GM21526 (cell line): Measurements from ENCODE around the gene BRINP3.

ENCODE experiments used
- ATAC-seq: cut with Tn5 transposase; IDR thresholded peaks from one replicate; pipeline ENCODE4 v1.9.1; 2021; ENCODE audit warnings: moderate library complexity; ENCODE audit not compliant: unreplicated experiment, low FRiP score

Gene BRINP3

GRCh38 chr1:190328871-190329270 is 148.8 kb downstream of the BRINP3 start:
- ATAC-seq, result no peak

GRCh38 chr1:190328361-190328760 is 149.3 kb downstream of the BRINP3 start:
- no peak for ATAC-seq

GRCh38 chr1:190327271-190327670 is 150.4 kb downstream of the BRINP3 start:
- no peak for ATAC-seq

GRCh38 chr1:190323530-190323929 is 154.1 kb downstream of the BRINP3 start:
- no peak for ATAC-seq

DNA sequence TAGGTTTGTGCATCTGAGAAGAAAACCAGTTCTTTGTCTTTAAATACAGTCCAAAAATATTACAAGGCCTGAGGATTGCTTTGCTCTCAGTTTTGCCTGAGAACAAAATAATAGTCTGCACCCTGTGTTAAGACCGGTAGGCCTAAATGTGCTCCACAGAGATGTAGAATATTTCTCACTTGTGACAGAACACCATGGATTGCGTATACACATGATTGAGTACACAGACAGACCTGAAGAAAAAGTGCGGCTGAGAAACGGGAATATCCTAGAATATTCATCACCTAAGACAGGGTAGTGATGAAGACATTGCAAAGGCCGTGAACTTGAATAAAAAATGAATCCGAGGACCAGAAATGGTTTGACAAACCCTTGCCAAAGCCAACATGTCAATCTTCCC is 155.4 kb downstream of the BRINP3 start:
- ATAC-seq, result no peak

DNA sequence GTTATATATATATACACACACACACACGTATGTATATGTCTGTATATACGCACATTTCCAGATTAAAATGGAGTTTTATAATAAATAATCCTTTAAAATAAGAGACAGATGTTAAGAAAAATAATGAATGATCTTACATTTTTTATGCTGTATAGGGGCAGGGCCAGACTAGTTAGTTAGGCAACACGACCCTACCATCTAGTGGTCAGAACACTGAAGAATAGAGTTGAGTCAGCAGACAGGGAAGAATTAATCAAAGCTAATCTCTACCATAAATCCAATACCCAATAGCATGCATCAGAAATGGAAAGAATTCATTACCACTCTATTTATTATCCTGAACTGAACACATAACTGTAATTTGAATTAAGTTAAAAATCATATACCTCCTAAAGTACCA is 156.7 kb downstream of the BRINP3 start:
- no peak for ATAC-seq

GRCh38 chr1:190312763-190313162 is 164.9 kb downstream of the BRINP3 start:
- ATAC-seq, result no peak

- no peak for ATAC-seq
Measured at GRCh38 chr1:190303501-190303900, 174.2 kb downstream of the BRINP3 start.

DNA sequence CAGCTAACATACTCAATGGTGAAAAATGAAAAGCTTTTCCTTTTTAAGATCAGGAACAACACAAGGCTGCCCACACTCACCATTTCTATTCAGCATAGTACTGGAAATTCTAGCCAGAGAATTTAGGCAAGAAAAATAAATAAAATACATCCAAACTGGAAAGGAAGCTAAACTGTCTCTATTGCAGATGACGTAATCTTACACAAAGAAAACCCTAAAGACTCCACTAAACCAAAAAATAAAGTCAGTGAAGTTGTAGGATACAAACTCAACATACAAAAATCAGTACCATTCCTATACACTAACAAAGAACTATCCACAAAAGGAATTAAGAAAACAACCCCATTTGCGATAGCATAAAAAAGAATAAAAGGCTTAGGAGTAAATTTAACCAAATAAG is 181.2 kb downstream of the BRINP3 start:
- ATAC-seq, result no peak

- no peak for ATAC-seq
Measured at GRCh38 chr1:190289897-190290296, 187.8 kb downstream of the BRINP3 start.

DNA sequence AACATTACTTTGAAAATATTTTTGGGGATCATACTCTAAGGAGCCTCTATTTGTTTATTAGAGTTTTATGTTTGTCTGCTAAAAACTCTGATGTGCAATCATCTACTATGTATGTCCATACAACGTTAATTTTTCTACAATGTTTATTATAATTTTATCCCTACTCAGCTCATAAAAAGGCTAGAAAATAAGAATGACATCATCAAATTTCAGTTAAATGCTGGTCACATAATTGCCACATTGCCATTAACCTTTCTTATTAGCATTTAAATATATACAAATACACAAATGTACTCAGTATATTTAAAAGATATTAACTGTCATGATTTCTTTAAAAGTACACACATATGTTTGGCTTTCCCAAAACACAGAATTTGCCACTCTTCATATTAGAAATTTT is 191.6 kb downstream of the BRINP3 start:
- ATAC-seq, result no peak

DNA sequence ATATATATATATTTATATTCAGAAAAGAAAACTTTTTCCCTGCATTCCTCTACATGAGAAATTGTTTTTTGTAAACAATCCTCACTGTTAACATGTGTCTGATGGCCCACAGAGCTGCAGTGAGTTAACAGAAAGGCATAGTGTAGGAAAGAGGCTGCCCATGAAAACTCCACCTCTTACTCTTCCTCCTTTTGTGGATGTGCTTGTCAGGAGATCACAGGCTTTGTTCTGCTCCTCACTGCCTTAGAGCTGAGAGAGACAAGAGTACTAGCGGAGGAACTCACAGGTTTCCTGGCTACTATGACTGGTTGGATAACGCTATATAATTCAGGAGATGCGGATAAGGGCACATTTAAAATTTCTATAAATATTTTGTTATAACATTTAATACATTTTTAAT is 200.6 kb downstream of the BRINP3 start:
- ATAC-seq, result no peak

GRCh38 chr1:190274721-190275120 is 202.9 kb downstream of the BRINP3 start:
- no peak for ATAC-seq

- ATAC-seq, result no peak
Measured at GRCh38 chr1:190273161-190273560, 204.5 kb downstream of the BRINP3 start.

- no peak for ATAC-seq
Measured at GRCh38 chr1:190262538-190262937, 215.1 kb downstream of the BRINP3 start.

GRCh38 chr1:190259424-190259823 is 218.2 kb downstream of the BRINP3 start:
- no peak for ATAC-seq

GRCh38 chr1:190258003-190258402 is 219.7 kb downstream of the BRINP3 start:
- no peak for ATAC-seq

- no peak for ATAC-seq
Measured at GRCh38 chr1:190252046-190252445, 225.6 kb downstream of the BRINP3 start.

DNA sequence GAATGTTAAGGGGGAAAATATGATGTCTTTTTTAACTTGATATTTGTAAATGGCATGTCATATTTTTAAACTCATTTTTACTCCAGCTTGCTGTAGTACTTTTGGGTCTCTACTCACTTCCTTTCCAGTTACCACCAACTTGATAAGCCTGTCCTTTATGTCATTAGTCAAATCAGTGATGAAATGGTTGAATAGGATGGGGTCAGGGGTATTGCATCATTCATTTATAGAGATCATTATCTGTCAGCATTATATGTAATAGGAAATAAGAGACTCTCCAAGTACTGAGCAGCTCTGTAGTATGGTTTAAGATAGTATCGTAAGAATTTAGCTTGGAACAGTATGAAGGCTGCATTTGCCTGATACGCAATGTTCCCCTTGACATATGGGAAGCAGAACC is 227.3 kb downstream of the BRINP3 start:
- no peak for ATAC-seq

GRCh38 chr1:190244406-190244805 is 233.3 kb downstream of the BRINP3 start:
- no peak for ATAC-seq

DNA sequence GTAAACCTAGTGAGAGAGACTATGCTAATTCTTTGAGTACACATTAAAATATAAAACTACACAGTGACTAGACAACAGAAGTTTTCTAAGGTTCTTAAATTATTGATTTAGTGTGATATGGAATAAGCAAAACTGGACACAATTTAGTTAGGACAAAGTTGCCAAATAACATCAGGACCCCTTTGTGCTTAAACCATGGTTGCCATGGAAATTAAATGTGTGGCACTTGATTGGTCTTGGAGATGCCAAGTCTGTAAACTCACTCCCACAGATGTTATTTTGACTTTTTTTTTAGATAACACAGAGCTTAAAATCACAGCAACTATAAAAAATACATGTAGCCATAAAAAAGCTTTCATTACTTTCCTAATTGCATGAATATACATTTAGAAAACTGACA is 234.6 kb downstream of the BRINP3 start:
- no peak for ATAC-seq

DNA sequence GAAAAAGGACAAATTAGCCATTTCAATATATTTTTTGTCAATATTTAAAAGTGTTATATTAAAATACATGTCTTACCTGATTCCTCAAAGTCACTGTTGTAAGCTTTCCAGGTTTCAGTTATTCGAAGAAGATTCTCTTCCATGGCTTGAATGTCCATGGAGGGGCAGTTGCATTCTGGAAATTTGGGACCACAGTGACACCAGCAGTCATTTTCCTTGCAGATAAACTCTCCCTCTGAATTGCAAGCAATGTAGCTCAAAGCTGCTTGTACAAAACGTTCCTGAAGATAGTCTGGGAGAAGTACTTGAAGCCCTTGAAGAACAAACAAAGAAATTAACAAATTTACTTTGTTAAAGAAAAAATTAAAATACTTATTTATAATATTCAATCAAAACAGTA is 251.7 kb downstream of the BRINP3 start:
- ATAC-seq, result no peak

DNA sequence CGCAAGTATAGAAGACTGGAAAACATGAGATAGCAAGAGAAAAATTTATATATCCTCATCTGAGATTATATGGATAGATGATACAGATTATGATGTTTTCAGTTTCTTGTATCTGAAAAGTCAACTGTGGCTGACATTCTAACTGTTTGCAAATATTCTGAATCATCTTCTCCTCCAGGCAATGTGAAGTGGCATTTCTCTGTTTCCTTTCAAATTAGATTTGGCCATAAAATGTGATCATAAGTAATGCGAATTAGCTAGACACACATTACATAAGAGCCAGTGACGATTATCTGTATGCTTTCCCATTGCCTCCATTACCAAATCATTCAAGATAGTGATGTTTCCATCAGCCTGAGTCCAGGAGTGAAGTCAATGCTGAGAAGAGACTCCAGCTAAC is 265.2 kb downstream of the BRINP3 start:
- ATAC-seq, result no peak

- ATAC-seq, result no peak
Measured at GRCh38 chr1:190207733-190208132, 269.9 kb downstream of the BRINP3 start.
